Measurements from ENCODE around the gene FBXL16. TPM values are rescaled to one million over a fixed set of nuclear protein-coding genes. Genes with fewer than 3 reads are reported as not detected.

Gene FBXL16
- total and polyA plus RNA-seq, 2 experiments from 2014 or later: 8.9 to 12.6 TPM

GRCh38 chr16:704047-704446, 1.6 kb downstream of the FBXL16 start:
- no peaks in the 10 kb centered on the region; the same call in 1 of the 2 replicates for H4K20me1 ChIP-seq (replicated peaks; ENCODE audit: insufficient read depth)
- H3K36me3 Mint-ChIP-seq (ENCODE audit: low read depth): no peaks in the 10 kb centered on the region
- H3K27me3 ChIP-seq (ENCODE audit: insufficient read depth): peaks cover 93% of the 10 kb centered on the region
- no peak overlapping the region for H2AFZ ChIP-seq
- no peak for DNase-seq (ENCODE audit: low spot score)
- TF ChIP-seq CREB1 (CRISPR knock-in tag; IDR thresholded peaks at IDR 0.05; ENCODE audit: low read depth): no peak
- TF ChIP-seq EZH2 (IDR thresholded peaks at IDR 0.05; ENCODE audit: low read depth, unreplicated experiment): no peak
- TF ChIP-seq ZNF462 (CRISPR knock-in tag; IDR thresholded peaks at IDR 0.05): no peak
- TF ChIP-seq, protein P1, sequence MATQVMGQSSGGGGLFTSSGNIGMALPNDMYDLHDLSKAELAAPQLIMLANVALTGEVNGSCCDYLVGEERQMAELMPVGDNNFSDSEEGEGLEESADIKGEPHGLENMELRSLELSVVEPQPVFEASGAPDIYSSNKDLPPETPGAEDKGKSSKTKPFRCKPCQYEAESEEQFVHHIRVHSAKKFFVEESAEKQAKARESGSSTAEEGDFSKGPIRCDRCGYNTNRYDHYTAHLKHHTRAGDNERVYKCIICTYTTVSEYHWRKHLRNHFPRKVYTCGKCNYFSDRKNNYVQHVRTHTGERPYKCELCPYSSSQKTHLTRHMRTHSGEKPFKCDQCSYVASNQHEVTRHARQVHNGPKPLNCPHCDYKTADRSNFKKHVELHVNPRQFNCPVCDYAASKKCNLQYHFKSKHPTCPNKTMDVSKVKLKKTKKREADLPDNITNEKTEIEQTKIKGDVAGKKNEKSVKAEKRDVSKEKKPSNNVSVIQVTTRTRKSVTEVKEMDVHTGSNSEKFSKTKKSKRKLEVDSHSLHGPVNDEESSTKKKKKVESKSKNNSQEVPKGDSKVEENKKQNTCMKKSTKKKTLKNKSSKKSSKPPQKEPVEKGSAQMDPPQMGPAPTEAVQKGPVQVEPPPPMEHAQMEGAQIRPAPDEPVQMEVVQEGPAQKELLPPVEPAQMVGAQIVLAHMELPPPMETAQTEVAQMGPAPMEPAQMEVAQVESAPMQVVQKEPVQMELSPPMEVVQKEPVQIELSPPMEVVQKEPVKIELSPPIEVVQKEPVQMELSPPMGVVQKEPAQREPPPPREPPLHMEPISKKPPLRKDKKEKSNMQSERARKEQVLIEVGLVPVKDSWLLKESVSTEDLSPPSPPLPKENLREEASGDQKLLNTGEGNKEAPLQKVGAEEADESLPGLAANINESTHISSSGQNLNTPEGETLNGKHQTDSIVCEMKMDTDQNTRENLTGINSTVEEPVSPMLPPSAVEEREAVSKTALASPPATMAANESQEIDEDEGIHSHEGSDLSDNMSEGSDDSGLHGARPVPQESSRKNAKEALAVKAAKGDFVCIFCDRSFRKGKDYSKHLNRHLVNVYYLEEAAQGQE (IDR thresholded peaks at IDR 0.05; ENCODE audit: unreplicated experiment): no peak
- TF ChIP-seq ZNF114 (CRISPR knock-in tag; IDR thresholded peaks at IDR 0.05): no peak
- no peak for TF ChIP-seq ZNF331 (CRISPR knock-in tag; IDR thresholded peaks at IDR 0.05; ENCODE audit: low read depth)
- no peaks in the 10 kb centered on the region for H3K36me3 ChIP-seq (ENCODE audit: insufficient read depth)
- no peak overlapping the region for H3K27ac ChIP-seq (ENCODE audit: low read depth)
- no peak overlapping the region for H3K4me3 Mint-ChIP-seq
- no peaks in the 10 kb centered on the region; the same call in 2 of the 3 replicates for H3K9me3 Mint-ChIP-seq
- no peak overlapping the region for H3K4me2 ChIP-seq
- H3K4me1 Mint-ChIP-seq: no peaks in the 10 kb centered on the region
- no peak for ATAC-seq
- no peaks in the 10 kb centered on the region for H3K79me2 ChIP-seq (replicated peaks; ENCODE audit: insufficient read depth)
- H3K27ac Mint-ChIP-seq: no peak overlapping the region
- 0 out of 2 replicates have a peak, but pooled peaks cover 6% of the 10 kb centered on the region for H3F3A ChIP-seq (replicated peaks; ENCODE audit: low read depth)
- H3K4me3 ChIP-seq: no peak overlapping the region
- H3K4me1 ChIP-seq (ENCODE audit: insufficient read depth): no peaks in the 10 kb centered on the region
- H3K9me2 ChIP-seq (ENCODE audit: insufficient read depth): no peaks in the 10 kb centered on the region
- peaks cover 79% of the 10 kb centered on the region for H3K27me3 Mint-ChIP-seq (ENCODE audit: insufficient read depth, low read depth, poor library complexity)

Data from GM23338 (cell line).